ENCODE measurements around the gene TAF6.

- TF ChIP-seq CEBPB (IDR thresholded peaks at IDR 0.05; ENCODE audit: low read depth, low read length) (no peak), CTCF (conservative IDR thresholded peaks at IDR 0.05; ENCODE audit: low read depth, low read length) (no peak), MAFK (IDR thresholded peaks at IDR 0.05; ENCODE audit: low read depth, low read length) (no peak), ELK1 (IDR thresholded peaks at IDR 0.05; ENCODE audit: borderline replicate concordance, low read depth, low read length) (no peak), RAD21 (IDR thresholded peaks at IDR 0.05; ENCODE audit: low read length) (no peak), POLR2A (IDR thresholded peaks at IDR 0.05; ENCODE audit: low read depth, low read length) (no peak), BHLHE40 (IDR thresholded peaks at IDR 0.05; ENCODE audit: low read depth, low read length) (no peak), MAZ (IDR thresholded peaks at IDR 0.05; ENCODE audit: borderline replicate concordance, low read depth, low read length) (no peak), RCOR1 (IDR thresholded peaks at IDR 0.05; ENCODE audit: insufficient replicate concordance, low read length) (no peak), FOS (IDR thresholded peaks at IDR 0.05; ENCODE audit: low read depth, low read length) (no peak), NFE2L2 (IDR thresholded peaks at IDR 0.05; ENCODE audit: low read depth, low read length) (no peak), SMC3 (IDR thresholded peaks at IDR 0.05; ENCODE audit: low read depth, low read length) (no peak), MXI1 (IDR thresholded peaks at IDR 0.05; ENCODE audit: borderline replicate concordance, low read depth, low read length) (no peak), RFX5 (IDR thresholded peaks at IDR 0.05; ENCODE audit: low read depth, low read length) (no peak)
Observed at GRCh38 chr7:100095704-100096103, 23.5 kb downstream of the TAF6 start.
